ENCODE data around the gene VPS16. TPM values are rescaled to one million over a fixed set of nuclear protein-coding genes. Genes with fewer than 3 reads are reported as not detected.
A peak's percentile ranks its signal among the peaks of the same experiment; 100 is the strongest.

VPS16 gene
- total and polyA plus RNA-seq, 2 of the 13 experiments (the other 11 are each of a cell fraction or from before 2014, with no cell fraction given) = 34.2 to 35.4 TPM

DNA sequence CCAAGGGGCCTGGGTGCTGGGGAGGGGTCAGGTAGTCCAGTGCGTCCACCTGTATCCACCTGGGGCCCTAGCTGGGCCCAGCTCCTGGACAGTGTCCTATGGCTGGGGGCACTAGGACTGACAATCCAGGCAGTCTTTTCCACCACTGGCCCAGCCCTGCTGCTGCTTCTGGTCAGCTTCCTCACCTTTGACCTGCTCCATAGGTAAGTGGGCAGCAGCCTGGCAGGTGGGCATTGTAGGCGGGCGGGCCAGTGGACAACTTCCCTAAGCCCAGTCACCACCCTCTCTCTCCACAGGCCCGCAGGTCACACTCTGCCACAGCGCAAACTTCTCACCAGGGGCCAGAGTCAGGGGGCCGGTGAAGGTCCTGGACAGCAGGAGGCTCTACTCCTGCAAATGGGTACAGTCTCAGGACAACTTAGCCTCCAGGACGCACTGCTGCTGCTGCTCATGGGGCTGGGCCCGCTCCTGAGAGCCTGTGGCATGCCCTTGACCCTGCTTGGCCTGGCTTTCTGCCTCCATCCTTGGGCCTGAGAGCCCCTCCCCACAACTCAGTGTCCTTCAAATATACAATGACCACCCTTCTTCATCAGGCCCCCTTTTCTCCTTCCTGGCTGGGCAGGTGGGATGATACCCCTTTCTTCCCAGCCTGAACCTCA lies 25.2 kb upstream of the VPS16 start:
- FAIRE-seq = no peak
- H3K4me2 ChIP-seq (ENCODE audit: low read depth, low read length) = no peak overlapping the region
- in situ Hi-C loops (cut with HindIII; ENCODE audit: extremely low pct_ligation_motif_present, low pct_unique_long_range_greater_than_20kb) (no loop called here), intact Hi-C loops (cut with micrococcal nuclease; ENCODE audit: unreplicated experiment) (no loop called here)
- peak; percentile 7; the same call in 2 of the 3 replicates for ATAC-seq
- no TSS peak for BruUV-seq (replicated peaks)
- TF ChIP-seq ZNF687 (CRISPR knock-in tag; IDR thresholded peaks at IDR 0.05) (0 out of 2 replicates have a peak, but pooled peaks have one; percentile 12), GATAD2A (CRISPR knock-in tag; IDR thresholded peaks at IDR 0.05) (no peak)
- no peaks in the 10 kb centered on the region for H4K20me1 ChIP-seq (ENCODE audit: insufficient read depth, low read length)
- no peaks in the 10 kb centered on the region for H3K79me2 ChIP-seq (ENCODE audit: insufficient read depth, low read length)
- ChIA-PET POLR2A (no interaction called here), CTCF (ENCODE audit: low intra/inter-chr PET ratio, low total read pairs) (interaction anchor here (1.7 kb wide), 1 partner anchor 37 kb away, joined by 11 read pairs; no protein-coding TSS in a partner anchor)
- H3K4me1 ChIP-seq (ENCODE audit: insufficient read depth, low read length) = peaks cover 6% of the 10 kb centered on the region; the same call in 1 of the 2 replicates
- H2AFZ ChIP-seq (ENCODE audit: low read length) = no peak overlapping the region
- 0 out of 2 replicates have a peak, but pooled peaks cover 5% of the 10 kb centered on the region for H3K9me3 ChIP-seq (ENCODE audit: low read length)
- H3K4me3 ChIP-seq (replicated peaks in 1 of 3; ENCODE audit: insufficient read depth in 1 of 3, low read depth in 2 of 3, low read length in 3 of 3) = no peak overlapping the region
- no peak overlapping the region for H3K9ac ChIP-seq (ENCODE audit: insufficient read depth, low read depth, low read length)
- H3K36me3 ChIP-seq (replicated peaks in 1 of 2; ENCODE audit: control insufficient read depth in 1 of 2, insufficient read depth in 2 of 2, low read length in 2 of 2) = no peaks in the 10 kb centered on the region
- H3K27me3 ChIP-seq (ENCODE audit: control insufficient read depth in 1 of 2, insufficient read depth in 2 of 2, low read length in 2 of 2) = peaks cover 0 to 69% of the 10 kb centered on the region in 2 experiments
- DNase-seq (ENCODE audit: low spot score) = no peak
- 47% methylated on average over 6 of the region's 8 CpGs for WGBS (ENCODE audit: low lambda C conversion rate)
- H3K27ac ChIP-seq (ENCODE audit: extremely low read length, insufficient read depth, low read length) = no peak overlapping the region

All from HepG2 (cell line).